Kidney epithelial cell (primary cell): Measurements from ENCODE around the gene KCND1. TPM values are rescaled to one million over a fixed set of nuclear protein-coding genes. Genes with fewer than 3 reads are reported as not detected.

ENCODE experiments used
- DNase-seq: peaks from one replicate; pipeline ENCODE4 v3.0.0-alpha.2; 2010; ENCODE audit warnings: low read depth
- H3K27me3 ChIP-seq: 2 replicates; pipeline ENCODE4 v1.6.0; 2011; ENCODE audit warnings: low read length; ENCODE audit not compliant: control insufficient read depth, insufficient read depth
- H3K36me3 ChIP-seq: 2 replicates; pipeline ENCODE4 v1.5.1; 2011; ENCODE audit warnings: low read length; ENCODE audit not compliant: control insufficient read depth, insufficient read depth
- H3K4me3 ChIP-seq: 2 replicates; pipeline ENCODE4 v1.5.1; 2011; ENCODE audit warnings: low read depth, mild to moderate bottlenecking, control low read depth, low read length
- CTCF ChIP-seq: IDR thresholded peaks from 2 replicates; pipeline ENCODE4 v1.5.1; 2011; ENCODE audit warnings: mild to moderate bottlenecking, moderate library complexity, low read length, control low read depth, inconsistent platforms; ENCODE audit not compliant: insufficient read depth, poor library complexity, severe bottlenecking
- total RNA-seq: library from RNA; depleted of rRNA; stranded (reverse); fragments of >200 nt; gene quantifications from 2 replicates; pipeline ENCODE4 v1.2.3, GENCODE V29; 2015

Gene KCND1
- total RNA-seq = 0.67 and 1.6 TPM in 2 replicates

DNA sequence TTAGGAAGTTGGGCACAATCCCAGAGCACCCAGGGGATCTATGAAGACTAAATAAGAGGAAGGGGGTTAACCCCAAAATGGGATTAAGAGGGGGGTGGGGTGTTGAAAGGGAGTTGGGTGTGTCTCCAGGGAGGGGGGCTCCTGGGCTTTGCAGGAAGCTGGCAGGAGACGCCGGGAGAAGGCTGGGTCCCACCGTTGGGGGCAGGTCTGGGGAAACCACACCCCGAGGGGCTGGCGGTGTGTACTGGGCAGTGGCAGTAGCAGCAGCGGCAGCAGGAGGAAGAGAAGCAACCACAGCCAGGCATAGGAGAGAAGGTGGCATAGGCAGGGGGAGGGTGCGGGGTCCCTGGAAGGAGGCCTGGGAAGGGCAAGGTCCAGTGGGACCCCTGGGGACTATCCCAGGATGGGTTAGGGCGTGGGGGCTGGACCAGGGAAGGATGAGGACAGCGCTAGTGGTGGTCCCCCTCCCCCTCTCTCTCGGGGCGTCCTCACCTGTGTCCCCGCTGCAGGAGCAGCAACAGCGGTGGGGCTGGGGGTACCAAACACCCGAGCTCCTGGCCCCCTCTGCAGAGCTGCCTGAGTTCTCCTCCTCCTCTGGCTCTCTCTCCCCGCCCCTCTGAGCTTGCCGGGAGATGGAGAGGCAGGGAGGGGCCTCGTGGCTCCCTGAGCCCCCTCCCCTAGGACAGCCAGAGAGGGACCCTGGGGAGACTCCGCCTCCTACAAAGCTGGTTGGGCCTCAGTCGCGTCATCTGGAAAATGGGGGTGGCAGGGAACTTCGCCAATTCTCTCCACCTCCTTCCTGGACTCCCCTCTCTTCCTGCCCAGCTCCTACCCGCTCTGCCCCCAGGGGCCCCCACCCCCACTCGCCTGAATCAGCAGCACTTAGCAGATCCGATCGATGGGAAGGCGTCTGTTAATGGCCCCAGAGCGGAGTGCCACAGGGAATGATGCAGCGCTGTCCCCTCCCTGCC is at the start of gene KCND1:
KCND1 (minus strand) TSS at position 596 of the 971 bp plus-strand sequence. CDS start 1,573 bp downstream, outside the sequence.
- H3K4me3 ChIP-seq = peak within 1 kb of the TSS; percentile 37
- no peaks in the 10 kb centered on the region for H3K36me3 ChIP-seq
- TF ChIP-seq CTCF = no peak
- no peaks in the 10 kb centered on the region for H3K27me3 ChIP-seq
- no peak for DNase-seq

DNA sequence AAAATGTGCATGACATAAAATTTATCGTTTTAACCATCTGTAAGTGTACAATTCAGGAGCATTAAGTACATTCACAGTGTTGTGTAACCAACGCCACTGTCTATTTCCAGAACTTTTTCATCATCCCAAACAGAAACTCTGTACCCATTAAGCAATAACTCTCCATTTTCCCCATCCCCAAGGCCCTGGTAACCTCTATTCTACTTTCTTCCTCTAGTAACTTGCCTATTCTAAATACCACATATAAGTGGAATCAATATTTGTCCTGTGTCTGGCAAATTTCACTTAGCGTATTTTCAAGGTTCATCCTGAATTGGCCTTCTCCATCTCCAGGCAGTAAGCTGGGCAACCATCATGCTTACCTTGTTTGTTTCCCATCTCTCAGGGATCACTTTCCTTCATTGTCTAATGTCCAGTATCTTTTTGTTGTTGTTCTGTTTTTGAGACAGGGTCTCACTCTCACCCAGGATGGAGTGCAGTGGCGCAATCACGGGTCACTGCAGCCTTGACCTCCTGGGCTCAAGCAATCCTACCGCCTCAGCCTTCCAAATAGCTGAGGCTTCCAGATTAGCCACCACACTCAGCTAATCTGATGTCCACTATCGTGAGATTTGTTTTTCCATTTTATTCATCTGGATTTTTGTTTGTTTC is 48.1 kb upstream of the KCND1 start:
- no peak overlapping the region for H3K4me3 ChIP-seq
- H3K36me3 ChIP-seq = no peaks in the 10 kb centered on the region
- no peaks in the 10 kb centered on the region for H3K27me3 ChIP-seq
- no peak for TF ChIP-seq CTCF
- DNase-seq = no peak

- no peak for TF ChIP-seq CTCF
- Histone ChIP-seq H3K4me3 (no peak overlapping the region), H3K36me3 (no peaks in the 10 kb centered on the region), H3K27me3 (no peaks in the 10 kb centered on the region)
- DNase-seq = no peak
Observed at GRCh38 chrX:49019050-49019449, 47.4 kb upstream of the KCND1 start.

DNA sequence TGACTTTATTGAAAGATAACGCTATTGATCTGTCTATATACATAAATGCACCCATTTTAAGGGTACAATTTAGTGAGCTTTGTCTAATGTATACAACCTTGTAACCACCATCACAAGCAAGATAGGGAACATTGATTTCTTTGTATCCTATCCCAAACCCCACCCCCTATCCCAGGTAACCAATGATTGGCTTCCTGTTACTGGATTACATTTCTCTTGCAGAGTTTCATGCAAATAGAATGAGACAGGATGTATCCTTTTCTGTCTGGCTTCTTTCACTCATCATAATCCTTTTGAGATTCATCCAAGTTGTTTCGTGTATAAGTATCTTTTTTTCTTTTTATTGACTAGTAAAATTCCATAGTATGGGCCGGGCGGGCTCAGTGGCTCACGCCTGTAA is 32.1 kb upstream of the KCND1 start:
- Histone ChIP-seq H3K4me3 (no peak overlapping the region), H3K27me3 (no peaks in the 10 kb centered on the region), H3K36me3 (no peaks in the 10 kb centered on the region)
- TF ChIP-seq CTCF = no peak
- DNase-seq = no peak

GRCh38 chrX:49002091-49002935 is 30.7 kb upstream of the KCND1 start, which contains the start of gene GRIPAP1:
Gene GRIPAP1 (minus strand): TSS chrX:49002264. CDS start chrX:49002229, 35 bp downstream.
- no peak for TF ChIP-seq CTCF
- DNase-seq = peak; percentile 74
- no peaks in the 10 kb centered on the region for H3K36me3 ChIP-seq
- H3K27me3 ChIP-seq = no peaks in the 10 kb centered on the region
- H3K4me3 ChIP-seq = peak within 1 kb of the TSS; percentile 54
